ENCODE data around the gene CWC25.
"Not testable (repeated sequence)": the region's sequence is repeated elsewhere in the genome, so short reads cannot be mapped to it uniquely, and the experiment has no call there.

- not testable (repeated sequence) for TF ChIP-seq CTCF, POLR2A (IDR thresholded peaks at IDR 0.05)
These were observed 34.9 kb downstream of the CWC25 start for GRCh38 chr17:38790148-38790707.

Data from right lobe of liver (tissue), 4 donors.